ENCODE data around the gene CBX6.

Gene CBX6

GRCh38 chr22:38872172-38872830 is at the start of gene CBX6:
Gene CBX6 (minus strand): TSS chr22:38872216. CDS start chr22:38872190, 26 bp downstream.
- peak; percentile 92 for DNase-seq

GRCh38 chr22:38921806-38922205 is 49.8 kb upstream of the CBX6 start:
- no peak for DNase-seq

GRCh38 chr22:38921120-38921519 is 49.1 kb upstream of the CBX6 start:
- no peak for DNase-seq

- no peak for DNase-seq
Measured at GRCh38 chr22:38919631-38920190, 47.7 kb upstream of the CBX6 start.

- no peak for DNase-seq
Measured at GRCh38 chr22:38911434-38911833, 39.4 kb upstream of the CBX6 start.

GRCh38 chr22:38907767-38908166 is 35.8 kb upstream of the CBX6 start:
- DNase-seq, result no peak

- no peak for DNase-seq
Measured at GRCh38 chr22:38906052-38906451, 34.0 kb upstream of the CBX6 start.

GRCh38 chr22:38904052-38904617 is 32.1 kb upstream of the CBX6 start:
- DNase-seq, result peak; percentile 18

GRCh38 chr22:38901111-38901641 is 29.2 kb upstream of the CBX6 start:
- DNase-seq, result peak; percentile 14

GRCh38 chr22:38900677-38901076 is 28.7 kb upstream of the CBX6 start:
- no peak for DNase-seq

GRCh38 chr22:38891256-38891655 is 19.2 kb upstream of the CBX6 start:
- DNase-seq, result no peak

GRCh38 chr22:38890377-38890776 is 18.4 kb upstream of the CBX6 start:
- DNase-seq, result no peak

- no peak for DNase-seq
Measured at GRCh38 chr22:38886333-38886732, 14.3 kb upstream of the CBX6 start.

GRCh38 chr22:38882972-38883622 is 11.1 kb upstream of the CBX6 start:
- DNase-seq, result no peak

GRCh38 chr22:38881997-38882879 is 10.2 kb upstream of the CBX6 start:
- no peak for DNase-seq

GRCh38 chr22:38881464-38881871 is 9.5 kb upstream of the CBX6 start:
- DNase-seq, result no peak

GRCh38 chr22:38879961-38880360 is 7.9 kb upstream of the CBX6 start:
- no peak for DNase-seq

- peak; percentile 38 for DNase-seq
Measured at GRCh38 chr22:38879108-38879729, 7.2 kb upstream of the CBX6 start.

GRCh38 chr22:38878001-38878400 is 6.0 kb upstream of the CBX6 start:
- DNase-seq, result no peak

GRCh38 chr22:38874529-38875222 is 2.7 kb upstream of the CBX6 start:
- DNase-seq, result no peak

All from NCI-H82 (cell line).